Measurements from ENCODE around the gene RAPGEF4.

- TF ChIP-seq CTCF (IDR thresholded peaks at IDR 0.05) (no peak), POLR2AphosphoS5 (IDR thresholded peaks at IDR 0.05; ENCODE audit: low read depth, low read length) (no peak)
Measured at GRCh38 chr2:172927641-172928357, 192.2 kb downstream of the RAPGEF4 start.

Data from Panc1 (cell line).